ENCODE results near the gene ZC3H7A. TPM values are rescaled to one million over a fixed set of nuclear protein-coding genes. Genes with fewer than 3 reads are reported as not detected.

The ZC3H7A gene
- total RNA-seq, 4 donors from 2014 or later: 59.2 to 86.7 (median 76.2) TPM

DNA sequence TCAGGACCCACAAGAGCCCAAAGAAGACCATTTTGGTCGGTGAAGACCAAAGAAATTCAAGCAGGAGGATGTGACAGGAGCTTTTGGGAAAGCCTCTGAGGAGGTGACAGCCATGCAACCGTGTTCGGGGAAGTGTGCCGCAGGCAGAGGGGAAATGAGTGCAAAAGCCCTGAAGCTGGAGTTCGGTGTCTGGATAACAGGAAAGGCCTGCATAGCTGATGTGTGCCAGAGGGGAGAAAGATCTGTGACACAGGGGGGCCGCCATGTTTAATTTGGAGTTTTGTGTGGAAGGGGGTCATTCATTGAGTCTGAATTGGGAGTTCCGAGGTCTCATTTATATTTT lies 870 bp upstream of the ZC3H7A start:
- WGBS, 2 donors: 6 to 7% methylated on average over 7 of the region's 7 CpGs
- peak overlapping the region; percentile 61 to 99 (median 88) for H3K4me3 ChIP-seq
- H3K9me3 ChIP-seq: no peaks in the 10 kb centered on the region
- H3K27ac ChIP-seq: peak overlapping the region; percentile 95 to 100 (median 98)
- peaks cover 3 to 58% (median 33%) of the 10 kb centered on the region in 4 donors for H3K4me1 ChIP-seq
- no peaks in the 10 kb centered on the region for H3K27me3 ChIP-seq
- H3K36me3 ChIP-seq: peaks cover 0 to 5% (median 0%) of the 10 kb centered on the region in 3 donors
- DNase-seq (ENCODE audit: low spot score in 2 of 2): no peak
- TF ChIP-seq, protein P1, sequence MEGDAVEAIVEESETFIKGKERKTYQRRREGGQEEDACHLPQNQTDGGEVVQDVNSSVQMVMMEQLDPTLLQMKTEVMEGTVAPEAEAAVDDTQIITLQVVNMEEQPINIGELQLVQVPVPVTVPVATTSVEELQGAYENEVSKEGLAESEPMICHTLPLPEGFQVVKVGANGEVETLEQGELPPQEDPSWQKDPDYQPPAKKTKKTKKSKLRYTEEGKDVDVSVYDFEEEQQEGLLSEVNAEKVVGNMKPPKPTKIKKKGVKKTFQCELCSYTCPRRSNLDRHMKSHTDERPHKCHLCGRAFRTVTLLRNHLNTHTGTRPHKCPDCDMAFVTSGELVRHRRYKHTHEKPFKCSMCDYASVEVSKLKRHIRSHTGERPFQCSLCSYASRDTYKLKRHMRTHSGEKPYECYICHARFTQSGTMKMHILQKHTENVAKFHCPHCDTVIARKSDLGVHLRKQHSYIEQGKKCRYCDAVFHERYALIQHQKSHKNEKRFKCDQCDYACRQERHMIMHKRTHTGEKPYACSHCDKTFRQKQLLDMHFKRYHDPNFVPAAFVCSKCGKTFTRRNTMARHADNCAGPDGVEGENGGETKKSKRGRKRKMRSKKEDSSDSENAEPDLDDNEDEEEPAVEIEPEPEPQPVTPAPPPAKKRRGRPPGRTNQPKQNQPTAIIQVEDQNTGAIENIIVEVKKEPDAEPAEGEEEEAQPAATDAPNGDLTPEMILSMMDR (IDR thresholded peaks at IDR 0.05): no peak
- TF ChIP-seq EP300 (IDR thresholded peaks at IDR 0.05): no peak
- TF ChIP-seq POLR2A (IDR thresholded peaks at IDR 0.05): no peak

DNA sequence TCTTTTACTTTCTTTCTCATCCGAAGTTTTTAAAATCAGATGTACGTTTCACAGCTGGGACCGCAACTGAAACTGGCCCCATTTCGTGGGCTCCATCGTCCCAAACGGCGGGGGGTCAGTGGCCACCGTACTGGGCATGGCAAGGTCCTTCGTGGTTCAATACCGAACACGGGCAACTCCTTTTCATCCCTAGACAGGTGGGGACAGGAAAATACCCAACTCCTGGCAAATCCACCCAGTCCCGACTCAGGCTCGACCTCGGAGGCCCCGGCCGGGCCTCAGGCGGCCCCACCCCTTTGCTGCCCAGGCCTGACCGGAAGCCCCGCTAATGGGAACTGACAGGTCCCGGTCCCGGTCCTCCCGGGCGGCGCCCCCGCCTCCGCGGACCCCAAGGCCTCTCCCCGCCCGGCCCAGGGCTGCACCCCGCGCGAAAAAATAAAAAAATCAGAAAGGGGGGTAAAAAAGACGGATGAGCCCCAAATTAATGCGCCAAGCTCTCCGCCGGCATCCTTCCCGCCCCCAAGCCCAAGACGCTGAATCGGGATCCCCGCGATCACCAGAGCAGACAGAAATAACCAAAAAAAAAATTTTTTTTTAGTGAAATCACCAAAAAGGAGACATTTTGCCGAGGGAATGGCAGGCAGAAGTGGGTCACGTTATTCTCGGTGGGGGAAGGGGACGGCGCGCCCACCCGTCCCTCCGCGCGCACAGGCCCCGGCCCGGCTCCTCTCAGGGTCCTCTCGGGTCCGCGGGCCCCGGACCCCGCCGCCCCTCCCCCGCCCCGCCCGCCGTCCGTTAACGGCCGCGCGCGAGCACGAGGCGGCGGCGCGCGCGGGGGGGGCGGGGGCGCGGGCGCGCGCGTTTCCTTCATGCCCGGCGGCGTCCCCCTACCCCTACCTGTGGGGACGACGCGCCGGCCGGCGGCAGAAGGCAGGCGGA lies 562 bp downstream of the ZC3H7A start:
- WGBS, 2 donors: 1 to 2% methylated on average over 44 to 53 of the region's 93 CpGs

DNA sequence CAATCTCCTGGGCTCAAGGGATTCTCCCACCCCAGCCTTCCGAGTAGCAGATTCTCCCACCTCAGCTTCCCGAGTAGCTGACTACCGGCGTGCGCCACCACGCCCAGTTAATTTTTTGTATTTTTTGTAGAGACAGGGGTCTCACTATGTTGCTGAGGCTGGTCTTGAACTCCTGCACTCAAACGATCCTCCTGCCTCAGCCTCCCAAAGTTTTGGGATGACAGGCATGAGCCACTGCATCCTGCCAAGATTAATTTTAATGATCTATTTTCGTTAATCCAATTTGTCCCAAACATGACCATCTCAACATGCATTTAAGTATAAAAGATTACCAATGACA lies 1.2 kb downstream of the ZC3H7A start:
- peak overlapping the region; percentile 25 to 100 (median 98) for H3K27ac ChIP-seq
- H3K27me3 ChIP-seq: no peaks in the 10 kb centered on the region
- 54 to 58% methylated on average over 8 of the region's 8 CpGs for WGBS, 2 donors
- no peak for DNase-seq (ENCODE audit: low spot score in 2 of 2)
- peaks cover 0 to 6% (median 0%) of the 10 kb centered on the region in 3 donors for H3K36me3 ChIP-seq
- H3K4me3 ChIP-seq: peak overlapping the region; percentile 84 to 99 (median 90)
- H3K4me1 ChIP-seq: peaks cover 3 to 79% (median 44%) of the 10 kb centered on the region in 4 donors
- no peaks in the 10 kb centered on the region for H3K9me3 ChIP-seq
- no peak for TF ChIP-seq POLR2A (IDR thresholded peaks at IDR 0.05)
- TF ChIP-seq, protein P1 (IDR thresholded peaks at IDR 0.05): no peak
- no peak for TF ChIP-seq EP300 (IDR thresholded peaks at IDR 0.05)

More for the DNA sequence above, 562 bp downstream of the ZC3H7A start:
- peak overlapping the region; percentile 95 to 100 (median 98) for H3K27ac ChIP-seq
- TF ChIP-seq, protein P1 (IDR thresholded peaks at IDR 0.05): peak in 1 of 5 experiments; percentile 15
- TF ChIP-seq EP300 (IDR thresholded peaks at IDR 0.05): peak in 1 of 2 donors; percentile 29
- no peak for TF ChIP-seq POLR2A (IDR thresholded peaks at IDR 0.05)
- peak overlapping the region; percentile 84 to 99 (median 90) for H3K4me3 ChIP-seq
- no peaks in the 10 kb centered on the region for H3K27me3 ChIP-seq
- peaks cover 3 to 72% (median 42%) of the 10 kb centered on the region in 4 donors for H3K4me1 ChIP-seq
- no peaks in the 10 kb centered on the region for H3K9me3 ChIP-seq
- peak; percentile 40 to 48 for DNase-seq (ENCODE audit: low spot score in 2 of 2)
- H3K36me3 ChIP-seq: peaks cover 0 to 6% (median 0%) of the 10 kb centered on the region in 3 donors

DNA sequence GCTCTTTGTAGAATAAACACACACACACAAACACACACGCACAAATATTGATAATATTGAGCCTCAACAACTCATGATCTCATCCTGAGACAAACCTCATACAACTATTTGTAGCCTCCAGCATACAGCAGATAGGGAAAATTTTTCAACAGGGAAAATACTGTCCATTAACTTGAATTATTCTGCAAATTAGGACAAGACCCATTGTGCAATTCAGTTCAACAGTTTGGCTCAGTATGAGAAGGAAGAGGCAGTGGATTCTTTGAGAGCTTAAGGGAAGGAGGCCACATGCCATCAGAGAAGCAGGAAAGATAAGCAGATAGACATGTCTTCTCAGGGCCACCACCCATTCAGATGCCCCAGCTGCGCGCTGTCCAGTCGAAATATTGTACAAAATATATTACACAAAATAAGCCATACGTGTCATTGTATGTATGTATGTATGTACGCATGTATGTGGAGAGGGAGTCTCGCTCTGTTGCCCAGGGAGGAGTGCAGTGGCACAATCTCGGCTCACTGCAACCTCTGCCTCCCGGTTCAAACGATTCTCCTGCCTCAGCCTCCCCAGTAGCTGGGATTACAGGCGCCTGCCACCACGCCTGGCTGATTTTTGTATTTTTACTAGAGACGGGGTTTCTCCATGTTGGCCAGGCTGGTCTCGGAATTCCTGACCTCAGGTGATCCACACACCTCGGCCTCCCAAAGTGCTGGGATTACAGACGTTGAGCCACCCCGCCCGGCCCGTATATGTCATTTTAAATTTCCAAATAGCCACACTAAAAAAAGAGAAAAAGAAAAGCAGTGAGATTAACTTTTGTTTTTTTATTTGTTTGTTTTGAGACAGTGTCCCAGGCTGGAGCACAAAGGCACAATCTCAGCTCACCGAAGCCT lies 1.8 kb downstream of the ZC3H7A start:
- peak in 1 of 2 donors; percentile 35 for DNase-seq (ENCODE audit: low spot score in 2 of 2)
- Histone ChIP-seq H3K4me1 (peaks cover 3 to 85% (median 44%) of the 10 kb centered on the region in 4 donors), H3K4me3 (peak overlapping the region in 3 of 4 donors; percentile 88 to 99 (median 91)), H3K36me3 (peaks cover 0 to 11% (median 0%) of the 10 kb centered on the region in 3 donors), H3K9me3 (no peaks in the 10 kb centered on the region), H3K27me3 (no peaks in the 10 kb centered on the region), H3K27ac (peak overlapping the region; percentile 25 to 100 (median 98))
- whole genome bisulfite sequencing, 2 donors: 79 to 83% methylated on average over 20 of the region's 20 CpGs
- no peak for TF ChIP-seq POLR2A (IDR thresholded peaks at IDR 0.05)
- no peak for TF ChIP-seq EP300 (IDR thresholded peaks at IDR 0.05)
- TF ChIP-seq, protein P1 (IDR thresholded peaks at IDR 0.05): no peak
